Thyroid gland (tissue), 4 donors: Measurements from ENCODE around the gene WDR26. TPM values are rescaled to one million over a fixed set of nuclear protein-coding genes. Genes with fewer than 3 reads are reported as not detected.

Experiments
- DNase-seq, 2 donors: peaks; one replicate each; pipeline ENCODE4 v3.0.0-alpha.2; 2019
- H3K27ac ChIP-seq, 3 donors: fragments of 200-600 bp; sonication (generic); 1 replicate in 2 of 3; 2 replicates in 1 of 3; pipeline ENCODE4 v1.5.1; 2016 to 2019; ENCODE audit warnings: mild to moderate bottlenecking in 1 of 3, moderate library complexity in 1 of 3
- H3K27me3 ChIP-seq: fragments of 200-600 bp; sonication (generic); one replicate; pipeline ENCODE4 v1.5.1; 2019
- H3K36me3 ChIP-seq, 2 donors: fragments of 200-600 bp; sonication (generic); one replicate each; pipeline ENCODE4 v1.5.1; 2016 to 2019
- H3K4me1 ChIP-seq, 2 donors: fragments of 200-600 bp; sonication (generic); one replicate each; pipeline ENCODE4 v1.5.1; 2017 to 2019
- H3K4me3 ChIP-seq, 3 donors: fragments of 200-600 bp; sonication (generic); replicated peaks in 1 of 3; 1 replicate in 2 of 3; 2 replicates in 1 of 3; pipeline ENCODE4 v1.5.1; 2016; ENCODE audit warnings: mild to moderate bottlenecking in 1 of 3
- H3K9me3 ChIP-seq: fragments of 200-600 bp; sonication (generic); one replicate; pipeline ENCODE4 v1.5.1; 2017
- CTCF ChIP-seq, 6 experiments: fragments of 200-600 bp in 3 of 6; fragments of 450-650 bp in 3 of 6; sonication (generic) in 3 of 6; IDR thresholded peaks; one replicate each; pipeline ENCODE4 v1.5.1; 2016 to 2019; ENCODE audit warnings: antibody characterized with exemption in 6 of 6, mild to moderate bottlenecking in 2 of 6, inconsistent platforms in 1 of 6, moderate library complexity in 1 of 6
- POLR2A ChIP-seq, 2 donors: fragments of 450-650 bp; IDR thresholded peaks; one replicate each; pipeline ENCODE4 v1.6.1; 2017; ENCODE audit warnings: antibody characterized with exemption in 2 of 2, mild to moderate bottlenecking in 2 of 2, moderate library complexity in 1 of 2
- WGBS, 2 donors: methylation state at CpG; one replicate each; pipeline ENCODE4 v1.1.5; 2017; 5-methylcytosine and 5-hydroxymethylcytosine counted together
- intact Hi-C: fragments of 100-400 bp; cut with DNase I; formaldehyde crosslinking; loops from one replicate; pipeline ENCODE4 v1.15.1; 2023
- total RNA-seq, 4 donors: library from RNA; depleted of rRNA; stranded (reverse); fragments of >200 nt; gene quantifications; one replicate each; pipeline ENCODE4 v1.2.3, GENCODE V29; 2016

Gene WDR26
- total RNA-seq, 4 donors from 2014 or later: 72.8 to 116 (median 89.2) TPM

- Histone ChIP-seq H3K4me1 (no peaks in the 10 kb centered on the region), H3K4me3 (no peak overlapping the region), H3K27me3 (no peaks in the 10 kb centered on the region), H3K9me3 (no peaks in the 10 kb centered on the region), H3K27ac (no peak overlapping the region), H3K36me3 (peaks cover 8% of the 10 kb centered on the region in 2 donors)
- TF ChIP-seq CTCF (IDR thresholded peaks at IDR 0.05): no peak
- TF ChIP-seq POLR2A (IDR thresholded peaks at IDR 0.05): no peak
- intact Hi-C loops: no loop called here
- 89 to 90% methylated on average over 7 of the region's 7 CpGs for WGBS, 2 donors
- no peak for DNase-seq
Observed at GRCh38 chr1:224378855-224379631, 55.6 kb downstream of the WDR26 start.

GRCh38 chr1:224377676-224378006, 57.0 kb downstream of the WDR26 start:
- no peak for TF ChIP-seq POLR2A (IDR thresholded peaks at IDR 0.05)
- no peak for TF ChIP-seq CTCF (IDR thresholded peaks at IDR 0.05)
- WGBS, 2 donors: 92 to 100% methylated on average over 1 to 2 of the region's 2 CpGs
- Histone ChIP-seq H3K4me1 (no peaks in the 10 kb centered on the region), H3K27me3 (no peaks in the 10 kb centered on the region), H3K27ac (no peak overlapping the region), H3K36me3 (peaks cover 8 to 9% of the 10 kb centered on the region in 2 donors), H3K4me3 (no peak overlapping the region), H3K9me3 (no peaks in the 10 kb centered on the region)
- DNase-seq: no peak
- intact Hi-C loops: no loop called here

- H3K27me3 ChIP-seq: no peaks in the 10 kb centered on the region
- H3K4me1 ChIP-seq: no peaks in the 10 kb centered on the region
- intact Hi-C loops: no loop called here
- no peak overlapping the region for H3K4me3 ChIP-seq
- WGBS, 2 donors: 76 to 89% methylated on average over 3 of the region's 3 CpGs
- peaks cover 23 to 28% of the 10 kb centered on the region in 2 donors for H3K36me3 ChIP-seq
- H3K9me3 ChIP-seq: no peaks in the 10 kb centered on the region
- DNase-seq: no peak
- TF ChIP-seq POLR2A (IDR thresholded peaks at IDR 0.05) (no peak), CTCF (IDR thresholded peaks at IDR 0.05) (no peak)
- no peak overlapping the region for H3K27ac ChIP-seq
Observed at GRCh38 chr1:224375059-224375458, 59.5 kb downstream of the WDR26 start.

GRCh38 chr1:224373008-224373590, 61.5 kb downstream of the WDR26 start:
- no peak overlapping the region for H3K4me3 ChIP-seq
- intact Hi-C loops: no loop called here
- no peaks in the 10 kb centered on the region for H3K4me1 ChIP-seq
- TF ChIP-seq CTCF (IDR thresholded peaks at IDR 0.05): no peak
- no peak for TF ChIP-seq POLR2A (IDR thresholded peaks at IDR 0.05)
- peaks cover 28 to 32% of the 10 kb centered on the region in 2 donors for H3K36me3 ChIP-seq
- DNase-seq: no peak
- no peak overlapping the region for H3K27ac ChIP-seq
- H3K9me3 ChIP-seq: no peaks in the 10 kb centered on the region
- 93 to 95% methylated on average over 5 of the region's 5 CpGs for WGBS, 2 donors
- H3K27me3 ChIP-seq: no peaks in the 10 kb centered on the region

GRCh38 chr1:224368409-224368808, 66.2 kb downstream of the WDR26 start:
- Histone ChIP-seq H3K27me3 (no peaks in the 10 kb centered on the region), H3K36me3 (peaks cover 28 to 32% of the 10 kb centered on the region in 2 donors), H3K4me1 (no peaks in the 10 kb centered on the region), H3K9me3 (no peaks in the 10 kb centered on the region), H3K27ac (no peak overlapping the region), H3K4me3 (no peak overlapping the region)
- no peak for DNase-seq
- whole genome bisulfite sequencing, 2 donors: 91 to 93% methylated on average over 5 of the region's 5 CpGs
- TF ChIP-seq CTCF (IDR thresholded peaks at IDR 0.05): no peak
- no peak for TF ChIP-seq POLR2A (IDR thresholded peaks at IDR 0.05)
- intact Hi-C loops: no loop called here
